CD4-positive, alpha-beta T cell treated with Interleukin-17A for 1 hour (primary cell): Measurements from ENCODE around the gene MED27.

Experiments used
- DNase-seq: peaks from one replicate; pipeline ENCODE4 v3.0.0-alpha.2; 2020

Gene MED27

GRCh38 chr9:132079391-132080091 is at the start of gene MED27:
MED27 (minus strand) TSS chr9:132079867; CDS start chr9:132079844, 23 bp downstream.
- DNase-seq: peak; percentile 94

- no peak for DNase-seq
Observed at GRCh38 chr9:132127888-132128534, 48.3 kb upstream of the MED27 start.

- no peak for DNase-seq
Observed at GRCh38 chr9:132126680-132127236, 47.1 kb upstream of the MED27 start.

- peak; percentile 8 for DNase-seq
Observed at GRCh38 chr9:132125944-132126679, 46.4 kb upstream of the MED27 start.

GRCh38 chr9:132125361-132125760 is 45.7 kb upstream of the MED27 start:
- DNase-seq: no peak

GRCh38 chr9:132124800-132125199 is 45.1 kb upstream of the MED27 start:
- no peak for DNase-seq

- no peak for DNase-seq
Observed at GRCh38 chr9:132121021-132121420, 41.4 kb upstream of the MED27 start.

- DNase-seq: no peak
Observed at GRCh38 chr9:132117694-132118093, 38.0 kb upstream of the MED27 start.

GRCh38 chr9:132116583-132116982 is 36.9 kb upstream of the MED27 start:
- no peak for DNase-seq

GRCh38 chr9:132114102-132114707 is 34.5 kb upstream of the MED27 start:
- DNase-seq: peak; percentile 13

GRCh38 chr9:132109291-132109690 is 29.6 kb upstream of the MED27 start:
- DNase-seq: no peak

- no peak for DNase-seq
Observed at GRCh38 chr9:132108728-132109127, 29.1 kb upstream of the MED27 start.

GRCh38 chr9:132099741-132100407 is 20.2 kb upstream of the MED27 start:
- DNase-seq: no peak

GRCh38 chr9:132099167-132099566 is 19.5 kb upstream of the MED27 start:
- no peak for DNase-seq

- DNase-seq: no peak
Observed at GRCh38 chr9:132094314-132094791, 14.7 kb upstream of the MED27 start.

GRCh38 chr9:132090771-132091170 is 11.1 kb upstream of the MED27 start:
- DNase-seq: no peak

GRCh38 chr9:132087438-132088030 is 7.9 kb upstream of the MED27 start:
- no peak for DNase-seq

GRCh38 chr9:132082188-132082587 is 2.5 kb upstream of the MED27 start:
- DNase-seq: no peak

GRCh38 chr9:132078699-132079356 is 839 bp downstream of the MED27 start:
- DNase-seq: peak; percentile 9

GRCh38 chr9:132077881-132078698 is 1.6 kb downstream of the MED27 start:
- DNase-seq: peak; percentile 49
